Neuronal stem cell (in vitro differentiated cells): ENCODE measurements around the gene GNAI2.

Experiments
- DNase-seq: peaks from one replicate; pipeline ENCODE4 v3.0.0-alpha.2; 2013; ENCODE audit warnings: low spot score
- H2AFZ ChIP-seq: one replicate; pipeline ENCODE4 v1.6.1; 2013; ENCODE audit warnings: mild to moderate bottlenecking, low read length, inconsistent platforms
- H2AK5ac ChIP-seq: 2 replicates; pipeline ENCODE4 v1.6.1; 2013; ENCODE audit warnings: low read depth, mild to moderate bottlenecking, inconsistent platforms, low read length, moderate library complexity, mixed read lengths
- H2BK120ac ChIP-seq: 2 replicates; pipeline ENCODE4 v1.6.1; 2013; ENCODE audit warnings: low read depth, mild to moderate bottlenecking, inconsistent platforms, low read length, moderate library complexity, mixed read lengths
- H2BK12ac ChIP-seq: one replicate; pipeline ENCODE4 v1.6.1; 2013; ENCODE audit warnings: low read length, inconsistent platforms
- H2BK15ac ChIP-seq: 2 replicates; pipeline ENCODE4 v1.6.1; 2013; ENCODE audit warnings: mild to moderate bottlenecking, low read length, inconsistent platforms, mixed read lengths
- H2BK5ac ChIP-seq: one replicate; pipeline ENCODE4 v1.6.1; 2013; ENCODE audit warnings: inconsistent platforms, mild to moderate bottlenecking, low read length, moderate library complexity
- H3K14ac ChIP-seq: one replicate; pipeline ENCODE4 v1.6.1; 2013; ENCODE audit warnings: low read length, inconsistent platforms
- H3K18ac ChIP-seq: 2 replicates; pipeline ENCODE4 v1.6.1; 2013; ENCODE audit warnings: low read length, inconsistent platforms
- H3K23ac ChIP-seq: 2 replicates; pipeline ENCODE4 v1.6.1; 2013; ENCODE audit warnings: low read depth, mild to moderate bottlenecking, mixed read lengths, low read length, inconsistent platforms; ENCODE audit not compliant: poor library complexity
- H3K27ac ChIP-seq: replicated peaks from 3 replicates; pipeline ENCODE4 v1.5.1; 2013; ENCODE audit warnings: low read length, inconsistent platforms
- H3K27me3 ChIP-seq, 3 experiments: 2 replicates each; pipeline ENCODE4 v1.6.1; 2013; ENCODE audit warnings: low read length in 3 of 3, mild to moderate bottlenecking in 2 of 3, inconsistent platforms in 1 of 3, low read depth in 1 of 3, mixed read lengths in 1 of 3, moderate library complexity in 1 of 3; ENCODE audit not compliant: control insufficient read depth in 3 of 3, insufficient read depth in 3 of 3
- H3K36me3 ChIP-seq, 2 donors: replicated peaks in 1 of 2; 2 replicates each; pipeline ENCODE4 v1.6.1; 2013; ENCODE audit warnings: low read length in 2 of 2; ENCODE audit not compliant: control insufficient read depth in 2 of 2, insufficient read depth in 2 of 2
- H3K4ac ChIP-seq: 2 replicates; pipeline ENCODE4 v1.6.1; 2013; ENCODE audit warnings: inconsistent platforms, mild to moderate bottlenecking, low read length, moderate library complexity
- H3K4me1 ChIP-seq, 2 donors: 1 replicate in 1 of 2; 2 replicates in 1 of 2; pipeline ENCODE4 v1.6.1; 2013; ENCODE audit warnings: low read length in 2 of 2, low read depth in 1 of 2; ENCODE audit not compliant: control insufficient read depth in 2 of 2, insufficient read depth in 1 of 2
- H3K4me2 ChIP-seq: one replicate; pipeline ENCODE4 v1.6.1; 2013; ENCODE audit warnings: mild to moderate bottlenecking, low read length, inconsistent platforms; ENCODE audit not compliant: insufficient read depth, poor library complexity, severe bottlenecking
- H3K4me3 ChIP-seq, 2 donors: 2 replicates each; pipeline ENCODE4 v1.5.1; 2013; ENCODE audit warnings: low read length in 2 of 2, mild to moderate bottlenecking in 2 of 2, inconsistent platforms in 1 of 2, moderate library complexity in 1 of 2
- H3K79me1 ChIP-seq: one replicate; pipeline ENCODE4 v1.6.1; 2013; ENCODE audit warnings: low read depth, mild to moderate bottlenecking, inconsistent platforms, low read length, moderate library complexity
- H3K9ac ChIP-seq: one replicate; pipeline ENCODE4 v1.6.1; 2013; ENCODE audit warnings: mild to moderate bottlenecking, low read depth, low read length, inconsistent platforms; ENCODE audit not compliant: poor library complexity
- H3K9me3 ChIP-seq, 2 donors: replicated peaks in 1 of 2; 2 replicates each; pipeline versions ENCODE3 to v1.6.1; 2013; ENCODE audit warnings: low read length in 2 of 2, mild to moderate bottlenecking in 2 of 2, inconsistent platforms in 1 of 2, low read depth in 1 of 2, mixed read lengths in 1 of 2, moderate library complexity in 1 of 2; ENCODE audit not compliant: control insufficient read depth in 2 of 2, insufficient read depth in 1 of 2
- H4K8ac ChIP-seq: one replicate; pipeline ENCODE4 v1.6.1; 2013; ENCODE audit warnings: low read depth, mild to moderate bottlenecking, inconsistent platforms, low read length, moderate library complexity
- H4K91ac ChIP-seq: one replicate; pipeline ENCODE4 v1.6.1; 2013; ENCODE audit warnings: low read length, low read depth, mild to moderate bottlenecking, inconsistent platforms; ENCODE audit not compliant: poor library complexity
- WGBS, 2 donors: extraction: QIAGEN DNeasy Blood & Tissue Kit; methylation state at CpG; one replicate each; pipeline ENCODE4 v1.1.7; 2013; ENCODE audit warnings: missing lambda C conversion rate in 2 of 2, mixed read lengths in 1 of 2; ENCODE audit not compliant: insufficient read length in 2 of 2, insufficient replicate concordance in 1 of 2; ENCODE audit errors: extremely low coverage in 2 of 2; 5-methylcytosine and 5-hydroxymethylcytosine counted together

Gene GNAI2

DNA sequence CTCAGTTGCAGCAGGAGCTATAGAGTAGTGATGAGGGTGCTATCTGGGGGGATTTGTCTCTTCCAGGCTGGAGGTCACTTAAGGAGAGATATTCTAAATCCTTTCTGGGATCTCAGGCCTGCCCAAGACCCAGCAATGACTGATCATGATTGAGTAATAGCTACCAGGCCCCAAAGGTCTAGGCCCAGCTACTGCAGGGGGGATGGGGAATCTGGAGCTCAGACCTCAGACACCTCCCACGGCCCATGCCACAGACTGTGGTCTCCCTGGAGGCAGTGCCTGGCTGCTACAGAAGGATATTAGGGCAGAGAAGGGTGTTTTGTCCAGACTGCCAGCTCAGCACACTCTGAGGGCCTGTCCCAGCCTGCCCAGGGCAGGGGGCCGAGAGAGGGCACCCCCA, 24.1 kb upstream of the GNAI2 start:
- no peak overlapping the region for H3K9ac ChIP-seq
- no peak overlapping the region for H3K14ac ChIP-seq
- H3K27me3 ChIP-seq = peaks cover 0 to 72% (median 1%) of the 10 kb centered on the region in 3 experiments
- peak overlapping the region; percentile 20 for H2BK15ac ChIP-seq
- H4K91ac ChIP-seq = no peak overlapping the region
- no CpG with 5 or more reads among the region's 2 CpGs for WGBS, 2 donors
- H3K36me3 ChIP-seq = no peaks in the 10 kb centered on the region
- peak overlapping the region; percentile 59 for H2AK5ac ChIP-seq
- peaks cover 0 to 7% of the 10 kb centered on the region in 2 donors for H3K4me1 ChIP-seq
- H3K9me3 ChIP-seq = no peaks in the 10 kb centered on the region
- H3K4ac ChIP-seq = no peak overlapping the region
- H4K8ac ChIP-seq = no peak overlapping the region
- H2BK5ac ChIP-seq = no peak overlapping the region
- no peak overlapping the region for H3K23ac ChIP-seq
- H2BK12ac ChIP-seq = no peak overlapping the region
- no peak overlapping the region for H2AFZ ChIP-seq
- no peak overlapping the region for H3K4me3 ChIP-seq
- H2BK120ac ChIP-seq = no peak overlapping the region
- H3K4me2 ChIP-seq = no peak overlapping the region
- no peak for DNase-seq
- peak overlapping the region; percentile 50 for H3K18ac ChIP-seq
- H3K27ac ChIP-seq = no peak overlapping the region
- no peaks in the 10 kb centered on the region for H3K79me1 ChIP-seq

GRCh38 chr3:50212502-50212901, 23.5 kb upstream of the GNAI2 start:
- H3K79me1 ChIP-seq = no peaks in the 10 kb centered on the region
- WGBS, 2 donors = no CpG with 5 or more reads among the region's 4 CpGs
- H3K4me3 ChIP-seq = no peak overlapping the region
- no peak overlapping the region for H2AFZ ChIP-seq
- H3K9me3 ChIP-seq = no peaks in the 10 kb centered on the region
- no peak overlapping the region for H3K23ac ChIP-seq
- H4K8ac ChIP-seq = no peak overlapping the region
- H3K18ac ChIP-seq = peak overlapping the region; percentile 74
- no peak overlapping the region for H3K4me2 ChIP-seq
- no peak overlapping the region for H3K9ac ChIP-seq
- peak overlapping the region; percentile 78 for H2AK5ac ChIP-seq
- DNase-seq = no peak
- no peaks in the 10 kb centered on the region for H3K36me3 ChIP-seq
- H2BK5ac ChIP-seq = no peak overlapping the region
- H2BK15ac ChIP-seq = no peak overlapping the region
- no peak overlapping the region for H3K4ac ChIP-seq
- H3K27ac ChIP-seq = no peak overlapping the region
- no peak overlapping the region for H3K14ac ChIP-seq
- H2BK12ac ChIP-seq = no peak overlapping the region
- H3K4me1 ChIP-seq = peaks cover 0 to 7% of the 10 kb centered on the region in 2 donors
- peak overlapping the region; percentile 77 for H2BK120ac ChIP-seq
- H4K91ac ChIP-seq = no peak overlapping the region
- H3K27me3 ChIP-seq = peaks cover 0 to 68% (median 0%) of the 10 kb centered on the region in 3 experiments

- H3K14ac ChIP-seq = no peak overlapping the region
- H3K4ac ChIP-seq = no peak overlapping the region
- H3K27me3 ChIP-seq = peaks cover 0 to 68% (median 0%) of the 10 kb centered on the region in 3 experiments
- peak overlapping the region; percentile 78 for H2AK5ac ChIP-seq
- H3K9ac ChIP-seq = no peak overlapping the region
- peaks cover 0 to 7% of the 10 kb centered on the region in 2 donors for H3K4me1 ChIP-seq
- no peak overlapping the region for H2AFZ ChIP-seq
- H3K4me2 ChIP-seq = no peak overlapping the region
- WGBS, 2 donors = no CpG with 5 or more reads among the region's 3 CpGs
- H3K27ac ChIP-seq = no peak overlapping the region
- H2BK120ac ChIP-seq = peak overlapping the region; percentile 77
- H3K23ac ChIP-seq = no peak overlapping the region
- H3K18ac ChIP-seq = peak overlapping the region; percentile 74
- no peak for DNase-seq
- no peak overlapping the region for H2BK12ac ChIP-seq
- H3K79me1 ChIP-seq = no peaks in the 10 kb centered on the region
- no peaks in the 10 kb centered on the region for H3K36me3 ChIP-seq
- no peaks in the 10 kb centered on the region for H3K9me3 ChIP-seq
- H2BK5ac ChIP-seq = no peak overlapping the region
- H4K91ac ChIP-seq = no peak overlapping the region
- peak overlapping the region; percentile 31 for H2BK15ac ChIP-seq
- no peak overlapping the region for H4K8ac ChIP-seq
- no peak overlapping the region for H3K4me3 ChIP-seq
Measured at GRCh38 chr3:50212971-50213370, 23.0 kb upstream of the GNAI2 start.

DNA sequence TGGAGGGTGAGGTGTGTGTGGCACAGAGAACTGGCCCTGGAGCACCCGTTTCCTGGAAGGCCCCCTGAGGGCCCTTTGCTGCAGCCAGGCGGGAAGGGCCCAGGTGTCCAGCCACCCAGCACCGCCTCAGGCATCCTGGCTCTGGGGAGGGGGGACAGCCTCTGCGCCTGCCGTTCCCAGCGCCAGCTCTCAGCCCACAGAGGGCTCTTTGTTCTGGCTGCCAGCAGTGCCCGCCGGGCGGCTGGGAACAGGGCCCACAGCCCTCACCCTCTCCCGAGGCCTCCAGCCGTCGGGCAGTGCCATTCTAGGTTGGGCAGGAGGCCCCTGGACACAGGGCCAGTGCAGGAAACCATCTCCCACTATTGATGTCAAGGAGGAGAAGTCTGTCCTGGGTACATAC, 22.6 kb upstream of the GNAI2 start:
- Histone ChIP-seq H3K27ac (no peak overlapping the region), H3K4me3 (no peak overlapping the region), H3K18ac (no peak overlapping the region), H3K9me3 (no peaks in the 10 kb centered on the region), H4K8ac (no peak overlapping the region), H3K4me1 (peaks cover 0 to 7% of the 10 kb centered on the region in 2 donors), H2BK120ac (no peak overlapping the region), H3K36me3 (no peaks in the 10 kb centered on the region), H3K4ac (no peak overlapping the region), H2AFZ (no peak overlapping the region), H2BK5ac (no peak overlapping the region), H3K23ac (no peak overlapping the region), H3K9ac (no peak overlapping the region), H2BK12ac (no peak overlapping the region), H2AK5ac (peak overlapping the region; percentile 78), H4K91ac (no peak overlapping the region), H3K4me2 (no peak overlapping the region), H2BK15ac (peak overlapping the region; percentile 31), H3K27me3 (peaks cover 0 to 68% (median 0%) of the 10 kb centered on the region in 3 experiments), H3K14ac (no peak overlapping the region), H3K79me1 (no peaks in the 10 kb centered on the region)
- no CpG with 5 or more reads among the region's 12 CpGs for WGBS, 2 donors
- no peak for DNase-seq
